WTC11 (cell line): ENCODE data around the gene CYB561A3. TPM values are rescaled to one million over a fixed set of nuclear protein-coding genes. Genes with fewer than 3 reads are reported as not detected.

Experiments used
- ATAC-seq: fragments of 200-7000 bp; cut with Tn5 transposase; 2 replicates; pipeline ENCODE4 v1.10.0; 2021; ENCODE audit warnings: mild to moderate bottlenecking, moderate library complexity
- CTCF ChIA-PET: fragments of 300-600 bp; sonication (Branson Sonifier 250); formaldehyde crosslinking; loops from one replicate; lab custom pipeline; 2021; ENCODE audit warnings: antibody characterized with exemption; lab: Charles Lee
- POLR2A ChIA-PET: fragments of 350-600 bp; sonication (Branson Sonifier 250); formaldehyde crosslinking; loops from one replicate; lab custom pipeline; 2021; ENCODE audit warnings: antibody characterized with exemption; lab: Charles Lee
- DNase-seq: peaks from one replicate; pipeline ENCODE4 v3.0.0; 2021; ENCODE audit warnings: low spot score
- H3K27ac Mint-ChIP-seq: 2 replicates; pipeline ENCODE4 v1.8.0; 2021; ENCODE audit warnings: mixed read lengths
- H3K27me3 Mint-ChIP-seq: 2 replicates; pipeline ENCODE4 v1.8.0; 2021; ENCODE audit warnings: low read depth, mild to moderate bottlenecking, moderate library complexity, mixed read lengths
- H3K36me3 Mint-ChIP-seq: 2 replicates; pipeline ENCODE4 v1.8.0; 2021; ENCODE audit warnings: mixed read lengths
- H3K4me1 Mint-ChIP-seq: 2 replicates; pipeline ENCODE4 v1.8.0; 2022; ENCODE audit warnings: mixed read lengths
- H3K4me3 Mint-ChIP-seq: 2 replicates; pipeline ENCODE4 v1.8.0; 2021; ENCODE audit warnings: mild to moderate bottlenecking, moderate library complexity, mixed read lengths
- H3K9me3 Mint-ChIP-seq: 2 replicates; pipeline ENCODE4 v1.8.0; 2021; ENCODE audit warnings: mixed read lengths
- ARID4B ChIP-seq: sonication (generic); formaldehyde crosslinking; IDR thresholded peaks from 2 replicates; pipeline ENCODE4 v1.8.0; 2023; ENCODE audit warnings: missing genetic modification reagents, mild to moderate bottlenecking, borderline replicate concordance
- ATF2 ChIP-seq: sonication (generic); formaldehyde crosslinking; IDR thresholded peaks from 2 replicates; pipeline ENCODE4 v1.8.1; 2022; ENCODE audit warnings: low read depth, missing genetic modification reagents, borderline replicate concordance
- ATF6 ChIP-seq: sonication (generic); formaldehyde crosslinking; IDR thresholded peaks from 2 replicates; pipeline ENCODE4 v1.8.1; 2023; ENCODE audit warnings: mild to moderate bottlenecking, missing genetic modification reagents
- CBFB ChIP-seq: sonication (generic); formaldehyde crosslinking; IDR thresholded peaks from 2 replicates; pipeline ENCODE4 v1.8.1; 2022; ENCODE audit warnings: mild to moderate bottlenecking, low read depth, missing genetic modification reagents
- CTCF ChIP-seq: fragments of 200-600 bp; IDR thresholded peaks from 2 replicates; pipeline ENCODE4 v1.8.0; 2022; ENCODE audit warnings: antibody characterized with exemption
- E2F1 ChIP-seq: sonication (generic); formaldehyde crosslinking; IDR thresholded peaks from 2 replicates; pipeline ENCODE4 v1.8.0; 2022; ENCODE audit warnings: mild to moderate bottlenecking, missing genetic modification reagents
- E2F5 ChIP-seq: sonication (generic); formaldehyde crosslinking; IDR thresholded peaks from 2 replicates; pipeline ENCODE4 v1.8.1; 2022; ENCODE audit warnings: mild to moderate bottlenecking, moderate library complexity, missing genetic modification reagents
- EMX1 ChIP-seq: fragments of 250-450 bp; sonication (Bioruptor Pico); IDR thresholded peaks from 2 replicates; pipeline ENCODE4 v1.8.0; 2021; ENCODE audit warnings: mild to moderate bottlenecking
- GTF2I ChIP-seq: fragments of 250-450 bp; sonication (Bioruptor Pico); conservative IDR thresholded peaks from 2 replicates; pipeline ENCODE4 v1.4.0; 2021; ENCODE audit warnings: mild to moderate bottlenecking
- HMGA2 ChIP-seq: fragments of 250-450 bp; sonication (Bioruptor Pico); IDR thresholded peaks from 2 replicates; pipeline ENCODE4 v1.4.0; 2021; ENCODE audit warnings: mild to moderate bottlenecking, moderate library complexity
- IRF1 ChIP-seq: sonication (generic); formaldehyde crosslinking; IDR thresholded peaks from 2 replicates; pipeline ENCODE4 v1.8.0; 2023; ENCODE audit warnings: missing genetic modification reagents
- SMAD3 ChIP-seq: sonication (generic); formaldehyde crosslinking; IDR thresholded peaks from 2 replicates; pipeline ENCODE4 v1.8.0; 2022; ENCODE audit warnings: missing genetic modification reagents, mild to moderate bottlenecking, borderline replicate concordance
- SP1 ChIP-seq: sonication (generic); formaldehyde crosslinking; conservative IDR thresholded peaks from 2 replicates; pipeline ENCODE4 v1.8.1; 2022; ENCODE audit warnings: missing genetic modification reagents
- ZNF138 ChIP-seq: sonication (generic); formaldehyde crosslinking; conservative IDR thresholded peaks from 2 replicates; pipeline ENCODE4 v1.8.1; 2022; ENCODE audit warnings: mild to moderate bottlenecking, moderate library complexity, missing genetic modification reagents
- ZNF396 ChIP-seq: fragments of 250-450 bp; sonication (Bioruptor Pico); IDR thresholded peaks from 2 replicates; pipeline ENCODE4 v1.8.0; 2021; ENCODE audit warnings: mild to moderate bottlenecking, moderate library complexity, borderline replicate concordance
- ZNF425 ChIP-seq: fragments of 250-450 bp; sonication (Bioruptor Pico); conservative IDR thresholded peaks from 2 replicates; pipeline ENCODE4 v1.9.0; 2021; ENCODE audit warnings: mild to moderate bottlenecking
- ZNF512 ChIP-seq: sonication (generic); formaldehyde crosslinking; IDR thresholded peaks from 2 replicates; pipeline ENCODE4 v1.8.1; 2022; ENCODE audit warnings: missing genetic modification reagents, borderline replicate concordance
- ZSCAN18 ChIP-seq: fragments of 250-450 bp; sonication (Bioruptor Pico); IDR thresholded peaks from 2 replicates; pipeline ENCODE4 v2.1.2; 2022; ENCODE audit warnings: mild to moderate bottlenecking, moderate library complexity
- total RNA-seq: library from RNA; stranded (reverse); gene quantifications from 3 replicates; pipeline ENCODE4 v1.2.3, GENCODE V29; 2021

Gene CYB561A3
- total RNA-seq, 1 experiment from 2014 or later: 38.8 TPM

GRCh38 chr11:61345170-61345610, 16.5 kb downstream of the CYB561A3 start:
- TF ChIP-seq SMAD3 (CRISPR knock-in tag): no peak
- no peak for TF ChIP-seq ATF2
- no peak for TF ChIP-seq ZSCAN18
- TF ChIP-seq SP1 (CRISPR knock-in tag): no peak
- TF ChIP-seq EMX1 (CRISPR knock-in tag): no peak
- TF ChIP-seq ATF6 (CRISPR knock-in tag): no peak
- no peak for TF ChIP-seq ZNF512 (CRISPR knock-in tag)
- no peak for TF ChIP-seq HMGA2 (CRISPR knock-in tag)
- no peak for TF ChIP-seq IRF1 (CRISPR knock-in tag)
- no peak for TF ChIP-seq E2F1 (CRISPR knock-in tag)
- no peak for TF ChIP-seq ZNF396 (CRISPR knock-in tag)
- TF ChIP-seq ZNF138 (CRISPR knock-in tag): no peak
- no peak for TF ChIP-seq E2F5 (CRISPR knock-in tag)
- TF ChIP-seq GTF2I (CRISPR knock-in tag): no peak
- TF ChIP-seq ARID4B (CRISPR knock-in tag): no peak
- TF ChIP-seq ZNF425 (CRISPR knock-in tag): no peak
- no peak for TF ChIP-seq CBFB (CRISPR knock-in tag)
- TF ChIP-seq CTCF: no peak
- POLR2A ChIA-PET: interaction anchor here (0.5 to 2.4 kb wide), 2 partner anchors 17 to 35 kb away, joined by 8 read pairs; partner anchors contain the start of genes CYB561A3 and TMEM138
- peaks cover 7% of the 10 kb centered on the region; the same call in 1 of the 2 replicates for H3K36me3 Mint-ChIP-seq
- H3K27me3 Mint-ChIP-seq: no peaks in the 10 kb centered on the region
- H3K9me3 Mint-ChIP-seq: no peaks in the 10 kb centered on the region
- CTCF ChIA-PET: interaction anchor here (0.6 to 0.9 kb wide), 2 partner anchors 9 to 106 kb away, joined by 3 read pairs; no protein-coding TSS in a partner anchor
- H3K27ac Mint-ChIP-seq: no peak overlapping the region
- no peaks in the 10 kb centered on the region for H3K4me1 Mint-ChIP-seq
- no peak for DNase-seq
- no peak overlapping the region for H3K4me3 Mint-ChIP-seq
- no peak for ATAC-seq
